ENCODE results near the gene GLTPD2. TPM values are rescaled to one million over a fixed set of nuclear protein-coding genes. Genes with fewer than 3 reads are reported as not detected.

Gene GLTPD2
- total and polyA plus RNA-seq, 9 donors = 0.41 to 2.2 (median 0.84) TPM; not detected in 1

GRCh38 chr17:4838309-4838785 lies 49.6 kb downstream of the GLTPD2 start:
- no CpG with 5 or more reads among the region's 3 CpGs for WGBS (ENCODE audit: insufficient coverage)
- H3K9me3 ChIP-seq (replicated peaks; ENCODE audit: control insufficient read depth, low read depth, low read length) = no peaks in the 10 kb centered on the region
- H3K4me3 ChIP-seq (ENCODE audit: low read length) = no peak overlapping the region
- no peak for DNase-seq
- H3K27me3 ChIP-seq (ENCODE audit: control insufficient read depth, insufficient read depth, low read length) = no peaks in the 10 kb centered on the region
- peaks cover 25% of the 10 kb centered on the region for H3K4me1 ChIP-seq (ENCODE audit: control insufficient read depth, insufficient read depth, low read length)
- H3K36me3 ChIP-seq (ENCODE audit: control insufficient read depth, insufficient read depth, low read length) = peaks cover 14% of the 10 kb centered on the region
- H3K27ac ChIP-seq (ENCODE audit: low read length) = no peak overlapping the region

- Histone ChIP-seq H3K4me1 (ENCODE audit: control insufficient read depth, insufficient read depth, low read length) (peaks cover 18% of the 10 kb centered on the region), H3K9me3 (replicated peaks; ENCODE audit: control insufficient read depth, low read depth, low read length) (no peaks in the 10 kb centered on the region), H3K27ac (ENCODE audit: low read length) (no peak overlapping the region)
Observed at GRCh38 chr17:4839221-4839620, 50.5 kb downstream of the GLTPD2 start.

More at GRCh38 chr17:4839221-4839620, 50.5 kb downstream of the GLTPD2 start:
- WGBS (ENCODE audit: insufficient coverage) = 100% methylated on average over 4 of the region's 8 CpGs
- no peak overlapping the region for H3K4me3 ChIP-seq (ENCODE audit: low read length)
- H3K36me3 ChIP-seq (ENCODE audit: control insufficient read depth, insufficient read depth, low read length) = peaks cover 14% of the 10 kb centered on the region
- H3K27me3 ChIP-seq (ENCODE audit: control insufficient read depth, insufficient read depth, low read length) = no peaks in the 10 kb centered on the region
- no peak for DNase-seq

Other genes starting within 250 kb of the GLTPD2 start
- 25.5 TPM for gene MYBBP1A, start 233.6 kb upstream of the GLTPD2 start, total RNA-seq
- gene MYBBP1A, start 233.6 kb upstream of the GLTPD2 start, polyA plus RNA-seq (ENCODE audit: insufficient read depth in 1 of 8, insufficient read length in 8 of 8, low replicate concordance in 1 of 8) = 10 to 100 TPM; 32.9 to 42.3 (median 36.5) TPM
- gene GGT6, start 228.4 kb upstream of the GLTPD2 start, total RNA-seq = 0.04 TPM
- 1 to 10 TPM in 1 of 8 donors, under 1 TPM in 7; 0.05 to 3.2 (median 0.15) TPM for gene GGT6, start 228.4 kb upstream of the GLTPD2 start, polyA plus RNA-seq (ENCODE audit: insufficient read depth in 1 of 8, insufficient read length in 8 of 8, low replicate concordance in 1 of 8)
- 88.9 TPM for gene SMTNL2, start 204.4 kb upstream of the GLTPD2 start, total RNA-seq
- 100 to 1,000 TPM in 5 of 8 donors, 10 to 100 TPM in 3; 67.9 to 157 (median 113) TPM for gene SMTNL2, start 204.4 kb upstream of the GLTPD2 start, polyA plus RNA-seq (ENCODE audit: insufficient read depth in 1 of 8, insufficient read length in 8 of 8, low replicate concordance in 1 of 8)
- gene ALOX15, start 147.3 kb upstream of the GLTPD2 start, total RNA-seq = 0.18 TPM
- gene ALOX15, start 147.3 kb upstream of the GLTPD2 start, polyA plus RNA-seq (ENCODE audit: insufficient read depth in 1 of 8, insufficient read length in 8 of 8, low replicate concordance in 1 of 8) = 1 to 10 TPM in 1 of 8 donors, under 1 TPM in 7; 0.07 to 1.4 (median 0.35) TPM
- 13.5 TPM for gene PELP1, start 84.8 kb upstream of the GLTPD2 start, total RNA-seq
- 10 to 100 TPM; 27.1 to 39.2 (median 34.3) TPM for gene PELP1, start 84.8 kb upstream of the GLTPD2 start, polyA plus RNA-seq (ENCODE audit: insufficient read depth in 1 of 8, insufficient read length in 8 of 8, low replicate concordance in 1 of 8)
- 12.9 TPM for gene ARRB2, start 78.3 kb upstream of the GLTPD2 start, total RNA-seq
- 10 to 100 TPM; 16.5 to 29.1 (median 21.3) TPM for gene ARRB2, start 78.3 kb upstream of the GLTPD2 start, polyA plus RNA-seq (ENCODE audit: insufficient read depth in 1 of 8, insufficient read length in 8 of 8, low replicate concordance in 1 of 8)
- 21.9 TPM for gene MED11, start 57.5 kb upstream of the GLTPD2 start, total RNA-seq
- 10 to 100 TPM; 14.4 to 20.2 (median 17.3) TPM for gene MED11, start 57.5 kb upstream of the GLTPD2 start, polyA plus RNA-seq (ENCODE audit: insufficient read depth in 1 of 8, insufficient read length in 8 of 8, low replicate concordance in 1 of 8)
- 0.27 TPM for gene ZMYND15, start 49.1 kb upstream of the GLTPD2 start, total RNA-seq
- under 1 TPM; 0.15 to 0.79 (median 0.36) TPM for gene ZMYND15, start 49.1 kb upstream of the GLTPD2 start, polyA plus RNA-seq (ENCODE audit: insufficient read depth in 1 of 8, insufficient read length in 8 of 8, low replicate concordance in 1 of 8)
- gene CXCL16, start 49.0 kb upstream of the GLTPD2 start, total RNA-seq = 1.7 TPM
- gene CXCL16, start 49.0 kb upstream of the GLTPD2 start, polyA plus RNA-seq (ENCODE audit: insufficient read depth in 1 of 8, insufficient read length in 8 of 8, low replicate concordance in 1 of 8) = 1 to 10 TPM; 2.9 to 8.3 (median 4.7) TPM
- gene TM4SF5, start 17.1 kb upstream of the GLTPD2 start, total RNA-seq = not detected
- gene TM4SF5, start 17.1 kb upstream of the GLTPD2 start, polyA plus RNA-seq (ENCODE audit: insufficient read depth in 1 of 8, insufficient read length in 8 of 8, low replicate concordance in 1 of 8) = 1 to 10 TPM in 1 of 8 donors, under 1 TPM in 1, not detected in 6; 0.36 to 2.2 TPM
- 8.2 TPM for gene VMO1, start 2.6 kb upstream of the GLTPD2 start, total RNA-seq
- gene VMO1, start 2.6 kb upstream of the GLTPD2 start, polyA plus RNA-seq (ENCODE audit: insufficient read depth in 1 of 8, insufficient read length in 8 of 8, low replicate concordance in 1 of 8) = 10 to 100 TPM in 1 of 8 donors, 1 to 10 TPM in 7; 3.0 to 12.7 (median 5.9) TPM
- 125 TPM for gene PSMB6, start 7.2 kb downstream of the GLTPD2 start, total RNA-seq
- 100 to 1,000 TPM in 7 of 8 donors, 10 to 100 TPM in 1; 99.0 to 110 (median 107) TPM for gene PSMB6, start 7.2 kb downstream of the GLTPD2 start, polyA plus RNA-seq (ENCODE audit: insufficient read depth in 1 of 8, insufficient read length in 8 of 8, low replicate concordance in 1 of 8)
- gene PLD2, start 18.2 kb downstream of the GLTPD2 start, total RNA-seq = 22.2 TPM
- gene PLD2, start 18.2 kb downstream of the GLTPD2 start, polyA plus RNA-seq (ENCODE audit: insufficient read depth in 1 of 8, insufficient read length in 8 of 8, low replicate concordance in 1 of 8) = 10 to 100 TPM; 22.4 to 36.9 (median 28.2) TPM
- 11.8 TPM for gene MINK1, start 44.4 kb downstream of the GLTPD2 start, total RNA-seq
- gene MINK1, start 44.4 kb downstream of the GLTPD2 start, polyA plus RNA-seq (ENCODE audit: insufficient read depth in 1 of 8, insufficient read length in 8 of 8, low replicate concordance in 1 of 8) = 10 to 100 TPM; 24.4 to 39.3 (median 31.3) TPM
- 2.8 TPM for gene C17orf107, start 110.6 kb downstream of the GLTPD2 start, total RNA-seq
- gene C17orf107, start 110.6 kb downstream of the GLTPD2 start, polyA plus RNA-seq (ENCODE audit: insufficient read depth in 1 of 8, insufficient read length in 8 of 8, low replicate concordance in 1 of 8) = 1 to 10 TPM in 6 of 8 donors, under 1 TPM in 2; 0.80 to 3.1 (median 1.4) TPM
- 1.5 TPM for gene CHRNE, start 114.1 kb downstream of the GLTPD2 start, total RNA-seq
- gene CHRNE, start 114.1 kb downstream of the GLTPD2 start, polyA plus RNA-seq (ENCODE audit: insufficient read depth in 1 of 8, insufficient read length in 8 of 8, low replicate concordance in 1 of 8) = 1 to 10 TPM in 6 of 8 donors, under 1 TPM in 2; 0.53 to 2.5 (median 1.4) TPM
- gene GP1BA, start 143.3 kb downstream of the GLTPD2 start, total RNA-seq = 0.04 TPM
- 1 to 10 TPM in 4 of 8 donors, under 1 TPM in 4; 0.69 to 1.3 (median 0.93) TPM for gene GP1BA, start 143.3 kb downstream of the GLTPD2 start, polyA plus RNA-seq (ENCODE audit: insufficient read depth in 1 of 8, insufficient read length in 8 of 8, low replicate concordance in 1 of 8)
- gene SLC25A11, start 151.1 kb downstream of the GLTPD2 start, total RNA-seq = 39.8 TPM
- gene SLC25A11, start 151.1 kb downstream of the GLTPD2 start, polyA plus RNA-seq (ENCODE audit: insufficient read depth in 1 of 8, insufficient read length in 8 of 8, low replicate concordance in 1 of 8) = 10 to 100 TPM; 51.3 to 60.3 (median 56.0) TPM
- 34.6 TPM for gene RNF167, start 151.3 kb downstream of the GLTPD2 start, total RNA-seq
- gene RNF167, start 151.3 kb downstream of the GLTPD2 start, polyA plus RNA-seq (ENCODE audit: insufficient read depth in 1 of 8, insufficient read length in 8 of 8, low replicate concordance in 1 of 8) = 10 to 100 TPM; 66.0 to 71.5 (median 69.6) TPM
- gene PFN1, start 159.6 kb downstream of the GLTPD2 start, total RNA-seq = 175 TPM
- gene PFN1, start 159.6 kb downstream of the GLTPD2 start, polyA plus RNA-seq (ENCODE audit: insufficient read depth in 1 of 8, insufficient read length in 8 of 8, low replicate concordance in 1 of 8) = 100 to 1,000 TPM; 413 to 498 (median 454) TPM
- gene ENO3, start 162.2 kb downstream of the GLTPD2 start, total RNA-seq = 1,492 TPM
- gene ENO3, start 162.2 kb downstream of the GLTPD2 start, polyA plus RNA-seq (ENCODE audit: insufficient read depth in 1 of 8, insufficient read length in 8 of 8, low replicate concordance in 1 of 8) = 1,000 to 10,000 TPM in 6 of 8 donors, 100 to 1,000 TPM in 2; 815 to 2,459 (median 1,732) TPM
- 77.7 TPM for gene SPAG7, start 178.9 kb downstream of the GLTPD2 start, total RNA-seq
- 100 to 1,000 TPM in 6 of 8 donors, 10 to 100 TPM in 2; 91.7 to 122 (median 103) TPM for gene SPAG7, start 178.9 kb downstream of the GLTPD2 start, polyA plus RNA-seq (ENCODE audit: insufficient read depth in 1 of 8, insufficient read length in 8 of 8, low replicate concordance in 1 of 8)
- 4.4 TPM for gene CAMTA2, start 198.7 kb downstream of the GLTPD2 start, total RNA-seq
- gene CAMTA2, start 198.7 kb downstream of the GLTPD2 start, polyA plus RNA-seq (ENCODE audit: insufficient read depth in 1 of 8, insufficient read length in 8 of 8, low replicate concordance in 1 of 8) = 10 to 100 TPM; 15.8 to 25.2 (median 22.3) TPM
- gene INCA1, start 208.6 kb downstream of the GLTPD2 start, total RNA-seq = 0.93 TPM
- gene INCA1, start 208.6 kb downstream of the GLTPD2 start, polyA plus RNA-seq (ENCODE audit: insufficient read depth in 1 of 8, insufficient read length in 8 of 8, low replicate concordance in 1 of 8) = 1 to 10 TPM; 2.8 to 5.4 (median 4.0) TPM
- 57.0 TPM for gene KIF1C, start 209.0 kb downstream of the GLTPD2 start, total RNA-seq
- gene KIF1C, start 209.0 kb downstream of the GLTPD2 start, polyA plus RNA-seq (ENCODE audit: insufficient read depth in 1 of 8, insufficient read length in 8 of 8, low replicate concordance in 1 of 8) = 100 to 1,000 TPM in 2 of 8 donors, 10 to 100 TPM in 6; 82.5 to 103 (median 95.4) TPM
- 0.04 TPM for gene SLC52A1, start 246.5 kb downstream of the GLTPD2 start, total RNA-seq
- under 1 TPM in 7 of 8 donors, not detected in 1; 0.07 to 0.31 (median 0.12) TPM for gene SLC52A1, start 246.5 kb downstream of the GLTPD2 start, polyA plus RNA-seq (ENCODE audit: insufficient read depth in 1 of 8, insufficient read length in 8 of 8, low replicate concordance in 1 of 8)

Data from muscle of leg (tissue), 11 donors.